GM13976 (cell line): ENCODE data around the gene JAG2.

Experiments
- DNase-seq: peaks from one replicate; pipeline ENCODE4 v3.0.0; 2012; ENCODE audit warnings: low spot score
- CTCF ChIP-seq: IDR thresholded peaks from 2 replicates; pipeline ENCODE4 v1.5.1; 2012; ENCODE audit warnings: borderline replicate concordance, mild to moderate bottlenecking; ENCODE audit not compliant: insufficient read depth; ENCODE audit errors: extremely low read depth, missing control alignments, control extremely low read depth
- in situ Hi-C: fragments of 300-500 bp; cut with MboI; formaldehyde crosslinking; loops from one replicate; pipeline ENCODE4 v1.12.0; 2022; ENCODE audit warnings: low sequenced_read_pairs, mixed read lengths, inconsistent platforms; ENCODE audit not compliant: unreplicated experiment

JAG2 gene

GRCh38 chr14:105195051-105195450 lies 26.5 kb upstream of the JAG2 start:
- no peak for TF ChIP-seq CTCF
- no peak for DNase-seq
- in situ Hi-C loops, result no loop called here

GRCh38 chr14:105193916-105194782 lies 25.6 kb upstream of the JAG2 start:
- no peak for DNase-seq
- no peak for TF ChIP-seq CTCF
- in situ Hi-C loops, result no loop called here

- no peak for DNase-seq
- no peak for TF ChIP-seq CTCF
- in situ Hi-C loops, result no loop called here
Measured at GRCh38 chr14:105192866-105193731, 24.5 kb upstream of the JAG2 start.

GRCh38 chr14:105187935-105188524 lies 19.5 kb upstream of the JAG2 start:
- DNase-seq, result no peak
- in situ Hi-C loops, result no loop called here
- TF ChIP-seq CTCF, result no peak

GRCh38 chr14:105187116-105187515 lies 18.5 kb upstream of the JAG2 start:
- in situ Hi-C loops, result no loop called here
- no peak for TF ChIP-seq CTCF
- DNase-seq, result no peak

- DNase-seq, result no peak
- TF ChIP-seq CTCF, result no peak
- in situ Hi-C loops, result no loop called here
Measured at GRCh38 chr14:105185973-105186372, 17.4 kb upstream of the JAG2 start.
